Heart right ventricle (tissue), 16 donors: Measurements from ENCODE around the gene TM4SF1. TPM values are rescaled to one million over a fixed set of nuclear protein-coding genes. Genes with fewer than 3 reads are reported as not detected.

Experiments
- ATAC-seq, 8 donors: fragments of 200-7000 bp; cut with Tn5 transposase; one replicate each; pipeline ENCODE4 v1.9.1; 2020; ENCODE audit warnings: mild to moderate bottlenecking in 8 of 8, moderate library complexity in 8 of 8, moderate number of reproducible peaks in 1 of 8
- DNase-seq, 2 donors: peaks; one replicate each; pipeline ENCODE4 v3.0.0-alpha.2; 2020
- H3K27ac ChIP-seq, 10 donors: fragments of 200-600 bp; sonication (generic) in 2 of 10; one replicate each; pipeline versions ENCODE4 v1.5.0 to v1.8.0; 2020 to 2022; ENCODE audit warnings: mild to moderate bottlenecking in 3 of 10
- H3K27me3 ChIP-seq, 7 donors: fragments of 200-600 bp; one replicate each; pipeline ENCODE4 v1.8.0; 2021 to 2022; ENCODE audit warnings: mild to moderate bottlenecking in 2 of 7
- H3K36me3 ChIP-seq, 9 donors: fragments of 200-600 bp; sonication (generic) in 1 of 9; one replicate each; pipeline versions ENCODE4 v1.5.0 to v1.8.0; 2020 to 2022; ENCODE audit warnings: mild to moderate bottlenecking in 2 of 9
- H3K4me1 ChIP-seq, 9 donors: fragments of 200-600 bp; sonication (generic) in 1 of 9; one replicate each; pipeline versions ENCODE4 v1.5.0 to v1.8.0; 2020 to 2022; ENCODE audit warnings: mild to moderate bottlenecking in 4 of 9
- H3K4me3 ChIP-seq, 10 donors: fragments of 200-600 bp; sonication (generic) in 2 of 10; one replicate each; pipeline versions ENCODE4 v1.5.0 to v1.8.0; 2020 to 2022; ENCODE audit warnings: mild to moderate bottlenecking in 7 of 10, moderate library complexity in 2 of 10
- H3K9me3 ChIP-seq, 11 donors: fragments of 200-600 bp in 10 of 11; sonication (generic) in 2 of 11; one replicate each; pipeline versions ENCODE4 v1.5.0 to v1.8.0; 2013 to 2022; ENCODE audit warnings: mild to moderate bottlenecking in 2 of 11, control low read depth in 1 of 11, moderate library complexity in 1 of 11
- CTCF ChIP-seq, 9 donors: fragments of 200-600 bp; sonication (generic) in 2 of 9; IDR thresholded peaks; one replicate each; pipeline versions ENCODE4 v1.5.0 to v1.8.0; 2021 to 2022; ENCODE audit warnings: antibody characterized with exemption in 9 of 9, mild to moderate bottlenecking in 5 of 9, moderate library complexity in 1 of 9
- WGBS, 2 donors: extraction: QIAGEN DNeasy Blood & Tissue Kit; methylation state at CpG; one replicate each; pipeline ENCODE4 v1.1.7; 2013; ENCODE audit warnings: inconsistent platforms in 1 of 2; 5-methylcytosine and 5-hydroxymethylcytosine counted together
- intact Hi-C, 10 donors: fragments of 100-400 bp; cut with DNase I; formaldehyde crosslinking; loops; one replicate each; pipeline versions ENCODE4 v1.11.1 to v1.14.2; 2022
- polyA plus RNA-seq, 2 donors: library from polyadenylated mRNA; stranded (reverse); fragments of 200-250 nt; gene quantifications; one replicate each; pipeline ENCODE4 v1.2.3, GENCODE V29; 2013
- total RNA-seq, 10 donors: library from RNA; stranded (reverse); fragmentation: NEBNext Ultra II Directional in 3 of 10; extraction: Animal tissue kit (Norgen Biotek cat#: 25700) in 3 of 10; gene quantifications; one replicate each; pipeline versions ENCODE4 v1.2.1 to v1.2.4, GENCODE V29; 2021 to 2023
- donor health status: Arrhythmogenic right ventricular cardiomyopathy.
- donor health status: ischemic (EF 13 %, LVEDD 7.1; RV severe dilation, severe dysfunction).
- donor health status: healthy with polysubstance abuse.
- donor health status: DM: no; HTN: yes; CAD: no.
- donor health status: DM: no; HTN: no; CAD: no.
- donor health status: ischemic (EF 25% LVEDD 6.9; RV normal size, moderate dysfunction).
- donor health status: ischemic (EF 25% LVEDD 5.7; RV mildly dilated, moderate dysfunction).
- donor health status: healthy.
- donor health status: DM: yes; HTN: yes; CAD: no.
- donor health status: Ischemic cardiomyopathy.
- donor health status: ischemic (EF 35%, LVEDD 5.7; RV mildly dilated, moderate dysfunction).
- donor health status: nonischemic (EF 11% LVEDD 7.7; RV severe dilation, severe dysfunction).
- donor health status: DM: yes; HTN: yes; CAD: no.
- donor health status: PGD.
- donor health status: ischemic (EF 29% LVEDD 5.4; RV normal size, mild dysfunction).
- donor health status: nonischemic (EF 23%, LVEDD 6.1; RV moderate dilation, normal function).

Gene TM4SF1
- total and polyA plus RNA-seq, 12 donors = 63.6 to 142 (median 104) TPM

GRCh38 chr3:149362366-149362765 is 15.1 kb downstream of the TM4SF1 start:
- Histone ChIP-seq H3K27me3 (no peaks in the 10 kb centered on the region), H3K9me3 (no peaks in the 10 kb centered on the region), H3K27ac (no peak overlapping the region), H3K36me3 (no peaks in the 10 kb centered on the region), H3K4me3 (no peak overlapping the region), H3K4me1 (peaks cover 0 to 14% (median 0%) of the 10 kb centered on the region in 9 donors)
- intact Hi-C loops = no loop called here
- ATAC-seq (no peak), DNase-seq (no peak)
- 65 to 73% methylated on average over 5 of the region's 5 CpGs for WGBS, 2 donors
- no peak for TF ChIP-seq CTCF (IDR thresholded peaks at IDR 0.05)

- Histone ChIP-seq H3K9me3 (no peaks in the 10 kb centered on the region), H3K27me3 (no peaks in the 10 kb centered on the region), H3K36me3 (no peaks in the 10 kb centered on the region), H3K4me3 (no peak overlapping the region), H3K27ac (no peak overlapping the region), H3K4me1 (peaks cover 0 to 21% (median 0%) of the 10 kb centered on the region in 9 donors)
- TF ChIP-seq CTCF (IDR thresholded peaks at IDR 0.05) = no peak
- no peak for DNase-seq
- WGBS, 2 donors = 80 to 95% methylated on average over 4 of the region's 4 CpGs
- no peak for ATAC-seq
- intact Hi-C loops = no loop called here
These were observed 20.8 kb downstream of the TM4SF1 start for GRCh38 chr3:149356630-149357029.

DNA sequence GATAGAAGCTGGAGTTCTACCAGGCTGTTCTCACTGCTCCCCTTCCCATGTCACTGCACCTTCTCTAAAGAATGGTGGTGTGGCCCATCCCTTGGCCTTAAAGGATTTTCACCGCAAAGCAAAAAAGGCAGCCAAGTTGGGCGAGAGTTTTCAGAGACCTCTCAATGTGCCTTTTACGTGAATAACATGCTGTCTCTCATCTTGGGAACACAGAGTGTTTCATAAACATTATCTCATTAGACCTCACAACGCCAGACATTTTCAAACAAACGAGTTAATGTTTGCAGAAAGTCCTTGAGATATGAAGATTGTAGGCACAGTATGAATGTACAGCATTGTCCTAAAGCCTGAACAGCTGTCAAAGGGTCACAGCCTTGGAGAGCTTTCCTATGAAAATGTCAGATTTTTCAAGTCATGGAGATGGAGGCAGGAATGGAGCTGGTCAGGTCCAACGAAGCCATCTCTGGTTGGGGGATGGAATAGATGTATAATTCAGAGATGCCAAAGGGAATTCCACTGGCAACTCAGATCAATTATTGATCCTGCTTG is 21.3 kb downstream of the TM4SF1 start:
- no peak for TF ChIP-seq CTCF (IDR thresholded peaks at IDR 0.05)
- H3K27ac ChIP-seq = peak overlapping the region in 1 of 10 donors; percentile 7
- peaks cover 0 to 21% (median 0%) of the 10 kb centered on the region in 9 donors for H3K4me1 ChIP-seq
- 72 to 73% methylated on average over 6 of the region's 6 CpGs for WGBS, 2 donors
- ATAC-seq = peak in 3 of 8 donors; percentile 15 to 46 (median 22)
- no peaks in the 10 kb centered on the region for H3K9me3 ChIP-seq
- H3K27me3 ChIP-seq = no peaks in the 10 kb centered on the region
- intact Hi-C loops = no loop called here
- no peaks in the 10 kb centered on the region for H3K36me3 ChIP-seq
- no peak overlapping the region for H3K4me3 ChIP-seq
- no peak for DNase-seq

GRCh38 chr3:149353581-149354184 is 23.8 kb downstream of the TM4SF1 start:
- no peaks in the 10 kb centered on the region for H3K9me3 ChIP-seq
- 73% methylated on average over 1 of the region's 1 CpG for WGBS, 2 donors
- ATAC-seq (peak in 2 of 8 donors; percentile 29 to 38), DNase-seq (no peak)
- intact Hi-C loops = loop anchor here in 6 of 10 donors (2.0 to 5.0 kb wide), 5 partner anchors 34 to 129 kb away; no protein-coding TSS in a partner anchor
- no peaks in the 10 kb centered on the region for H3K36me3 ChIP-seq
- H3K27ac ChIP-seq = peak overlapping the region in 3 of 10 donors; percentile 8 to 42 (median 32)
- no peak overlapping the region for H3K4me3 ChIP-seq
- no peak for TF ChIP-seq CTCF (IDR thresholded peaks at IDR 0.05)
- H3K4me1 ChIP-seq = peaks cover 0 to 21% (median 0%) of the 10 kb centered on the region in 9 donors
- H3K27me3 ChIP-seq = no peaks in the 10 kb centered on the region
